ENCODE data around the gene NR5A1.
A peak's percentile ranks its signal among the peaks of the same experiment; 100 is the strongest.

Gene NR5A1

GRCh38 chr9:124481115-124481514 lies 26.1 kb downstream of the NR5A1 start:
- Histone ChIP-seq H3K36me3 (ENCODE audit: control insufficient read depth in 2 of 2, insufficient read depth in 1 of 2, low read length in 2 of 2) (no peaks in the 10 kb centered on the region), H3K9me3 (ENCODE audit: control insufficient read depth, insufficient read depth, low read depth, low read length) (no peaks in the 10 kb centered on the region), H3K4me1 (ENCODE audit: control insufficient read depth, insufficient read depth, low read length) (no peaks in the 10 kb centered on the region), H3K27ac (ENCODE audit: extremely low read depth, low read depth, low read length) (no peak overlapping the region), H3K4me3 (ENCODE audit: low read depth, low read length) (no peak overlapping the region)
- no peak for TF ChIP-seq ZNF776 (tag by site-specific recombination; IDR thresholded peaks at IDR 0.05; ENCODE audit: borderline replicate concordance)
- no peak for TF ChIP-seq ZNF580 (tag by site-specific recombination; IDR thresholded peaks at IDR 0.05)
- TF ChIP-seq TRIM28 (IDR thresholded peaks at IDR 0.05; ENCODE audit: borderline replicate concordance, low read length): no peak
- no peak for TF ChIP-seq ZNF585B (tag by site-specific recombination; IDR thresholded peaks at IDR 0.05)
- TF ChIP-seq ZNF488 (tag by site-specific recombination; IDR thresholded peaks at IDR 0.05): no peak
- no peak for TF ChIP-seq ZNF202 (tag by site-specific recombination; IDR thresholded peaks at IDR 0.05; ENCODE audit: borderline replicate concordance)
- TF ChIP-seq ZNF155 (tag by site-specific recombination; IDR thresholded peaks at IDR 0.05): no peak
- no peak for TF ChIP-seq ZNF621 (tag by site-specific recombination; IDR thresholded peaks at IDR 0.05)
- TF ChIP-seq ZBTB10 (tag by site-specific recombination; IDR thresholded peaks at IDR 0.05): no peak
- no peak for TF ChIP-seq KLF1 (tag by site-specific recombination; IDR thresholded peaks at IDR 0.05)
- no peak for TF ChIP-seq GLI2 (tag by site-specific recombination; IDR thresholded peaks at IDR 0.05; ENCODE audit: borderline replicate concordance, low read depth)
- no peak for TF ChIP-seq ZNF670 (tag by site-specific recombination; IDR thresholded peaks at IDR 0.05; ENCODE audit: low read depth)
- TF ChIP-seq ZNF248 (tag by site-specific recombination; IDR thresholded peaks at IDR 0.05): no peak
- POLR2A ChIA-PET: no interaction called here
- CTCF ChIA-PET: interaction anchor here (5.2 kb wide), 1 partner anchor 61 kb away, joined by 27 read pairs; no protein-coding TSS in a partner anchor

- Histone ChIP-seq H3K4me1 (ENCODE audit: control insufficient read depth, insufficient read depth, low read length) (no peaks in the 10 kb centered on the region), H3K4me3 (ENCODE audit: low read depth, low read length) (no peak overlapping the region), H3K27ac (ENCODE audit: extremely low read depth, low read depth, low read length) (no peak overlapping the region), H3K9me3 (ENCODE audit: control insufficient read depth, insufficient read depth, low read depth, low read length) (no peaks in the 10 kb centered on the region), H3K36me3 (ENCODE audit: control insufficient read depth in 2 of 2, insufficient read depth in 1 of 2, low read length in 2 of 2) (no peaks in the 10 kb centered on the region)
- POLR2A ChIA-PET: no interaction called here
- CTCF ChIA-PET: interaction anchor here (0.7 to 5.2 kb wide), 7 partner anchors 8 to 60 kb away, joined by 3 to 27 read pairs (median 3); no protein-coding TSS in a partner anchor
- no peak for TF ChIP-seq ZNF37A (tag by site-specific recombination; IDR thresholded peaks at IDR 0.05)
- TF ChIP-seq CTCF (tag by site-specific recombination; IDR thresholded peaks at IDR 0.05): peak; percentile 63
- TF ChIP-seq, protein P1, sequence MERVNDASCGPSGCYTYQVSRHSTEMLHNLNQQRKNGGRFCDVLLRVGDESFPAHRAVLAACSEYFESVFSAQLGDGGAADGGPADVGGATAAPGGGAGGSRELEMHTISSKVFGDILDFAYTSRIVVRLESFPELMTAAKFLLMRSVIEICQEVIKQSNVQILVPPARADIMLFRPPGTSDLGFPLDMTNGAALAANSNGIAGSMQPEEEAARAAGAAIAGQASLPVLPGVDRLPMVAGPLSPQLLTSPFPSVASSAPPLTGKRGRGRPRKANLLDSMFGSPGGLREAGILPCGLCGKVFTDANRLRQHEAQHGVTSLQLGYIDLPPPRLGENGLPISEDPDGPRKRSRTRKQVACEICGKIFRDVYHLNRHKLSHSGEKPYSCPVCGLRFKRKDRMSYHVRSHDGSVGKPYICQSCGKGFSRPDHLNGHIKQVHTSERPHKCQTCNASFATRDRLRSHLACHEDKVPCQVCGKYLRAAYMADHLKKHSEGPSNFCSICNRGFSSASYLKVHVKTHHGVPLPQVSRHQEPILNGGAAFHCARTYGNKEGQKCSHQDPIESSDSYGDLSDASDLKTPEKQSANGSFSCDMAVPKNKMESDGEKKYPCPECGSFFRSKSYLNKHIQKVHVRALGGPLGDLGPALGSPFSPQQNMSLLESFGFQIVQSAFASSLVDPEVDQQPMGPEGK (tag by site-specific recombination; IDR thresholded peaks at IDR 0.05): peak; percentile 44; the same call in 1 of the 2 replicates
- no peak for TF ChIP-seq ZSCAN23 (tag by site-specific recombination; IDR thresholded peaks at IDR 0.05)
- peak; percentile 55; the same call in 1 of the 2 replicates for TF ChIP-seq GLIS2 (tag by site-specific recombination; IDR thresholded peaks at IDR 0.05)
- TF ChIP-seq HIC1 (tag by site-specific recombination; IDR thresholded peaks at IDR 0.05): peak; percentile 35; the same call in 1 of the 2 replicates
- TF ChIP-seq ZNF654 (tag by site-specific recombination; IDR thresholded peaks at IDR 0.05; ENCODE audit: low read depth): peak; percentile 30; the same call in 1 of the 2 replicates
- peak; percentile 66 for TF ChIP-seq SCRT2 (tag by site-specific recombination; IDR thresholded peaks at IDR 0.05)
- TF ChIP-seq GLIS1 (tag by site-specific recombination; IDR thresholded peaks at IDR 0.05): peak; percentile 79
These were observed 26.6 kb downstream of the NR5A1 start for GRCh38 chr9:124480621-124480981.
